Fibroblast of the aortic adventitia (primary cell): Measurements from ENCODE around the gene KRTAP4-2. TPM values are rescaled to one million over a fixed set of nuclear protein-coding genes. Genes with fewer than 3 reads are reported as not detected.
"Not testable (repeated sequence)": the region's sequence is repeated elsewhere in the genome, so short reads cannot be mapped to it uniquely, and the experiment has no call there.

Experiments used
- DNase-seq: peaks from one replicate; pipeline ENCODE4 v3.0.0-alpha.2; 2010; ENCODE audit warnings: low read depth
- H3K4me3 ChIP-seq: 2 replicates; pipeline ENCODE4 v1.5.1; 2011; ENCODE audit warnings: low read depth, mild to moderate bottlenecking, control low read depth, low read length, moderate library complexity
- total RNA-seq: library from RNA; depleted of rRNA; stranded (reverse); fragments of >200 nt; gene quantifications from 2 replicates; pipeline ENCODE4 v1.2.3, GENCODE V29; 2012; ENCODE audit warnings: low replicate concordance
- TF ChIP-seq, protein P1 (sequence below): IDR thresholded peaks from 2 replicates; pipeline ENCODE4 v1.5.1; 2011; ENCODE audit warnings: mild to moderate bottlenecking, low read length, control low read depth, inconsistent platforms; ENCODE audit not compliant: insufficient read depth

The KRTAP4-2 gene
- total RNA-seq, 1 donor, result not detected

- no peak overlapping the region for H3K4me3 ChIP-seq
- DNase-seq, result no peak
- TF ChIP-seq, protein P1, sequence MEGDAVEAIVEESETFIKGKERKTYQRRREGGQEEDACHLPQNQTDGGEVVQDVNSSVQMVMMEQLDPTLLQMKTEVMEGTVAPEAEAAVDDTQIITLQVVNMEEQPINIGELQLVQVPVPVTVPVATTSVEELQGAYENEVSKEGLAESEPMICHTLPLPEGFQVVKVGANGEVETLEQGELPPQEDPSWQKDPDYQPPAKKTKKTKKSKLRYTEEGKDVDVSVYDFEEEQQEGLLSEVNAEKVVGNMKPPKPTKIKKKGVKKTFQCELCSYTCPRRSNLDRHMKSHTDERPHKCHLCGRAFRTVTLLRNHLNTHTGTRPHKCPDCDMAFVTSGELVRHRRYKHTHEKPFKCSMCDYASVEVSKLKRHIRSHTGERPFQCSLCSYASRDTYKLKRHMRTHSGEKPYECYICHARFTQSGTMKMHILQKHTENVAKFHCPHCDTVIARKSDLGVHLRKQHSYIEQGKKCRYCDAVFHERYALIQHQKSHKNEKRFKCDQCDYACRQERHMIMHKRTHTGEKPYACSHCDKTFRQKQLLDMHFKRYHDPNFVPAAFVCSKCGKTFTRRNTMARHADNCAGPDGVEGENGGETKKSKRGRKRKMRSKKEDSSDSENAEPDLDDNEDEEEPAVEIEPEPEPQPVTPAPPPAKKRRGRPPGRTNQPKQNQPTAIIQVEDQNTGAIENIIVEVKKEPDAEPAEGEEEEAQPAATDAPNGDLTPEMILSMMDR, result no peak
Measured at GRCh38 chr17:41199421-41200078, 21.5 kb upstream of the KRTAP4-2 start.

- TF ChIP-seq, protein P1, result no peak
- H3K4me3 ChIP-seq, result no peak overlapping the region
- no peak for DNase-seq
Measured at GRCh38 chr17:41196068-41196467, 18.0 kb upstream of the KRTAP4-2 start.

DNA sequence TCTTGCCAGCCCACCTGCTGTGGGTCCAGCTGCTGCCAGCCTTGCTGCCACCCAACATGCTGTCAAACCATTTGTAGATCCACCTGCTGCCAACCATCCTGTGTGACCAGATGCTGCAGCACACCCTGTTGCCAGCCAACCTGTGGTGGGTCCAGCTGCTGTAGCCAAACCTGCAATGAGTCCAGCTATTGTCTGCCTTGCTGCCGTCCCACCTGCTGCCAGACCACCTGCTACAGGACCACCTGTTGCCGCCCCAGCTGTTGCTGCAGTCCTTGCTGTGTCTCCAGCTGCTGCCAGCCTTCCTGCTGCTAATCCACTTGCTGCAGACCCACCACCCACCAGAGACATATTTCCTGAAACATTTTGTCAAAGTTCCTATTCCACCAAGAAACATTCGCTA is 12.3 kb upstream of the KRTAP4-2 start:
- no peak for DNase-seq
- TF ChIP-seq, protein P1, result no peak
- no peak overlapping the region for H3K4me3 ChIP-seq

GRCh38 chr17:41189837-41190318 is 11.9 kb upstream of the KRTAP4-2 start, which contains the start of gene KRTAP9-1:
KRTAP9-1 (plus strand) TSS chr17:41189887; CDS start chr17:41189887, 0 bp downstream.
- not testable (repeated sequence) for H3K4me3 ChIP-seq, DNase-seq

DNA sequence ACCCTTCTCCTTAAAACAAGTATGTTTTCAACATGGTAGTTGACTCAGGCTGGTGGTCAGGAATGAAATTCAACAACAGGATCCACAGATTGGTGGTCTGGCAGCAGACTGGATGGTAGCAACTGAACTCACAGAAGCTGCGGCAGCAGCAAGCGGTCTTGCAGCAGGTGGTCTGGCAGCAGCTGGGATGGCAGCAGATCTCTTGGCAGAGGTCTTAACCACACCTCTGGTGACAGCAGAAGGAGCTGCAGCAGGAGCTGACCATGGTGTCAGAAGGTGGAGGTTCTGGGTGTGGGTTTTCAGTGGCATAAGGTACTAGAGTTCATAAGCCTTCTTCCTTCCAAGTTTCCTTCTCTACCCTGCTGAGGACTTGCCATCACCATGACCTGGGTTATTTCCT is 8.9 kb upstream of the KRTAP4-2 start:
- H3K4me3 ChIP-seq, result no peak overlapping the region
- no peak for DNase-seq
- TF ChIP-seq, protein P1, result no peak

GRCh38 chr17:41185001-41185400 is 7.0 kb upstream of the KRTAP4-2 start:
- TF ChIP-seq, protein P1, result no peak
- H3K4me3 ChIP-seq, result no peak overlapping the region
- no peak for DNase-seq

GRCh38 chr17:41184480-41184961 is 6.5 kb upstream of the KRTAP4-2 start, which contains the start of gene KRTAP4-1:
KRTAP4-1 (minus strand) TSS chr17:41184911; CDS start chr17:41184854, 57 bp downstream.
- H3K4me3 ChIP-seq, result no peak within 1 kb of the TSS
- TF ChIP-seq, protein P1, result no peak
- no peak for DNase-seq
